ENCODE results near the gene SPRR2G. TPM values are rescaled to one million over a fixed set of nuclear protein-coding genes. Genes with fewer than 3 reads are reported as not detected.

The SPRR2G gene
- total RNA-seq, 1 experiment from 2014 or later, result not detected

GRCh38 chr1:153133743-153134142 is 16.9 kb downstream of the SPRR2G start:
- no peak for TF ChIP-seq CTCF (conservative IDR thresholded peaks at IDR 0.05)
- H3K9me3 Mint-ChIP-seq, result peaks cover 10 to 13% of the 10 kb centered on the region in 2 experiments
- no peaks in the 10 kb centered on the region for H3K79me1 ChIP-seq (ENCODE audit: insufficient read depth, low read depth, low read length, poor library complexity, severe bottlenecking)

More at GRCh38 chr1:153133743-153134142, 16.9 kb downstream of the SPRR2G start:
- H3K4ac ChIP-seq (ENCODE audit: low read depth, low read length), result no peak overlapping the region; the same call in 1 of the 2 replicates
- no peak overlapping the region for H4K5ac ChIP-seq (ENCODE audit: insufficient read length, low read depth, low read length)
- Mint-ChIP-seq H3K4me3 (no peak overlapping the region), H3K27me3 (ENCODE audit: low read depth) (no peaks in the 10 kb centered on the region), H3K27ac (peak overlapping the region in 1 of 3 experiments; percentile 92; a peak in 2 of 7 replicates), H3K36me3 (ENCODE audit: insufficient read depth in 1 of 3, low read depth in 3 of 3) (peaks cover 0 to 12% (median 11%) of the 10 kb centered on the region in 3 experiments; a peak in 4 of 7 replicates), H3K4me1 (peaks cover 32 to 34% of the 10 kb centered on the region in 2 experiments)
- WGBS (ENCODE audit: extremely low coverage, insufficient read length, low lambda C conversion rate), result no CpG with 5 or more reads among the region's 2 CpGs
- no peak overlapping the region for H2BK15ac ChIP-seq (ENCODE audit: low read depth, low read length)
- peak overlapping the region; percentile 30 for H4K91ac ChIP-seq (ENCODE audit: insufficient read length, low read depth, low read length)
- no peak overlapping the region for H2BK120ac ChIP-seq (ENCODE audit: low read depth, low read length, poor library complexity, severe bottlenecking)
- H3K23me2 ChIP-seq (ENCODE audit: insufficient read length, low read depth, low read length, poor library complexity, severe bottlenecking), result no peaks in the 10 kb centered on the region
- no peaks in the 10 kb centered on the region for H3K79me2 ChIP-seq (ENCODE audit: insufficient read depth, low read length)
- no peak overlapping the region for H3K27ac ChIP-seq (ENCODE audit: insufficient read length, low read depth, low read length)
- no peak for DNase-seq
- H2BK12ac ChIP-seq (ENCODE audit: insufficient read length, low read depth, low read length), result no peak overlapping the region
- H3K27me3 ChIP-seq (ENCODE audit: insufficient read depth, low read length), result no peaks in the 10 kb centered on the region
- no peak overlapping the region for H3K18ac ChIP-seq (ENCODE audit: insufficient read length, low read depth, low read length)
- no peak overlapping the region for H2AK5ac ChIP-seq (ENCODE audit: insufficient read length, low read length)
- no peak overlapping the region for H3T11ph ChIP-seq (ENCODE audit: low read length)
- H3K23ac ChIP-seq (ENCODE audit: insufficient read length, low read depth, low read length), result no peak overlapping the region
- no peak overlapping the region; the same call in 1 of the 2 replicates for H3K14ac ChIP-seq (ENCODE audit: insufficient read depth, low read length)
- no peaks in the 10 kb centered on the region; the same call in 1 of the 2 replicates for H3K4me1 ChIP-seq (ENCODE audit: insufficient read depth, low read length)
- no peak overlapping the region for H2AFZ ChIP-seq (ENCODE audit: low read length)
- H4K8ac ChIP-seq (replicated peaks; ENCODE audit: insufficient read length, low read depth, low read length), result no peak overlapping the region
- H3K56ac ChIP-seq (ENCODE audit: insufficient read length, low read depth, low read length), result no peak overlapping the region
- no peak overlapping the region for H2BK5ac ChIP-seq (ENCODE audit: insufficient read length, low read length)
- no peaks in the 10 kb centered on the region for H3K9me3 ChIP-seq (ENCODE audit: control insufficient read depth, low read depth, low read length)
- no peak overlapping the region for H3K4me2 ChIP-seq (ENCODE audit: insufficient read depth, insufficient read length, low read length)
- H2BK20ac ChIP-seq (ENCODE audit: low read depth, low read length, poor library complexity, severe bottlenecking), result no peak overlapping the region
- no peaks in the 10 kb centered on the region for H4K20me1 ChIP-seq (ENCODE audit: control insufficient read depth, insufficient read depth, insufficient read length)
- no peak overlapping the region for H3K9ac ChIP-seq (ENCODE audit: extremely low read depth, insufficient read length, low read length)

Measured in H9 (cell line).